ENCODE data around the gene KCNQ1. TPM values are rescaled to one million over a fixed set of nuclear protein-coding genes. Genes with fewer than 3 reads are reported as not detected.

KCNQ1 gene
- polyA plus RNA-seq, 1 of the 3 experiments (the other 2 are of a cell fraction), result 0.05 TPM

GRCh38 chr11:2400069-2400761 lies 44.6 kb upstream of the KCNQ1 start, which contains the start of gene TSSC4:
TSS of gene TSSC4 (plus strand) at chr11:2400750. CDS start at chr11:2402634, 1,884 bp downstream.
- H3K4me2 ChIP-seq, result peak within 1 kb of the TSS; percentile 99
- no peaks in the 10 kb centered on the region for H3K9me3 ChIP-seq
- no peaks in the 10 kb centered on the region for H3K9me2 ChIP-seq
- peaks cover 8 to 46% of the 10 kb centered on the region in 2 experiments for H3K36me3 ChIP-seq (replicated peaks in 1 of 2; ENCODE audit: control insufficient read depth in 1 of 2, insufficient read depth in 2 of 2, low read length in 1 of 2)
- no peaks in the 10 kb centered on the region for H4K20me1 ChIP-seq (ENCODE audit: insufficient read depth)
- peaks cover 10 to 23% of the 10 kb centered on the region in 2 experiments; a peak in 2 of 4 replicates for H3K4me1 ChIP-seq (ENCODE audit: control insufficient read depth in 1 of 2, insufficient read depth in 2 of 2, low read depth in 1 of 2, low read length in 1 of 2)
- ChIA-PET CTCF (interaction anchor here (0.6 to 9.9 kb wide), 31 partner anchors 9 to 567 kb away, joined by 3 to 166 read pairs (median 4); partner anchors contain the start of genes C11orf21, CD81 and TSPAN32), POLR2A (interaction anchor here (0.7 to 3.0 kb wide), 8 partner anchors 18 to 485 kb away, joined by 3 to 22 read pairs (median 4); partner anchors contain the start of genes CD81 and CDKN1C)
- 0% methylated on average over 13 of the region's 66 CpGs for WGBS (ENCODE audit: low lambda C conversion rate)
- peaks cover 30% of the 10 kb centered on the region for H3K79me2 ChIP-seq (ENCODE audit: insufficient read depth)
- peak within 1 kb of the TSS; percentile 99 to 100 for H3K4me3 ChIP-seq (ENCODE audit: low read depth in 2 of 2, low read length in 1 of 2)
- H3K27me3 ChIP-seq (ENCODE audit: insufficient read depth), result no peaks in the 10 kb centered on the region
- peak within 1 kb of the TSS; percentile 98 for H3K9ac ChIP-seq
- peak within 1 kb of the TSS; percentile 42; the same call in 1 of the 2 replicates for H2AFZ ChIP-seq (ENCODE audit: low read depth)
- DNase-seq, result peak; percentile 99
- H3F3A ChIP-seq (replicated peaks; ENCODE audit: insufficient read depth), result peaks cover 10% of the 10 kb centered on the region
- H3K27ac ChIP-seq (ENCODE audit: low read depth in 2 of 2, low read length in 1 of 2), result peak within 1 kb of the TSS; percentile 93 to 95
- TF ChIP-seq GATA2 (CRISPR knock-in tag; IDR thresholded peaks at IDR 0.05), result no peak
- TF ChIP-seq MXI1 (IDR thresholded peaks at IDR 0.05; ENCODE audit: low read depth, low read length), result peak; percentile 27
- 0 out of 2 replicates have a peak, but pooled peaks have one; percentile 4 for TF ChIP-seq NFIC (IDR thresholded peaks at IDR 0.05; ENCODE audit: borderline replicate concordance)
- TF ChIP-seq JUND (IDR thresholded peaks at IDR 0.05), result peak; percentile 1; the same call in 1 of the 2 replicates
- no peak for TF ChIP-seq RXRA (IDR thresholded peaks at IDR 0.05; ENCODE audit: borderline replicate concordance, low read depth)
- no peak for TF ChIP-seq FOXM1 (IDR thresholded peaks at IDR 0.05; ENCODE audit: low read depth)
- TF ChIP-seq ELF1 (IDR thresholded peaks at IDR 0.05), result peak; percentile 85
- peak; percentile 30 for TF ChIP-seq TCF12 (IDR thresholded peaks at IDR 0.05)
- no peak for TF ChIP-seq EZH2phosphoT487 (IDR thresholded peaks at IDR 0.05; ENCODE audit: borderline replicate concordance, low read depth)
- no peak for TF ChIP-seq RFX5 (IDR thresholded peaks at IDR 0.05; ENCODE audit: low read length)
- peak; percentile 78; the same call in 1 of the 2 replicates for TF ChIP-seq SIN3A (IDR thresholded peaks at IDR 0.05; ENCODE audit: borderline replicate concordance, low read depth, low read length)
- TF ChIP-seq POLR2AphosphoS5 (IDR thresholded peaks at IDR 0.05; ENCODE audit: low read depth, low read length), result peak; percentile 92
- TF ChIP-seq RAD21 (IDR thresholded peaks at IDR 0.05; ENCODE audit: low read length), result peak; percentile 83
- TF ChIP-seq GABPA (IDR thresholded peaks at IDR 0.05; ENCODE audit: low read depth), result peak; percentile 97
- TF ChIP-seq FOXJ3 (CRISPR knock-in tag; IDR thresholded peaks at IDR 0.05), result peak; percentile 60; the same call in 1 of the 2 replicates
- TF ChIP-seq PBX3 (IDR thresholded peaks at IDR 0.05), result peak; percentile 69
- TF ChIP-seq CTCF (IDR thresholded peaks at IDR 0.05), result peak; percentile 96
- no peak for TF ChIP-seq YY1 (IDR thresholded peaks at IDR 0.05; ENCODE audit: low read depth)
- no peak for TF ChIP-seq USF2 (IDR thresholded peaks at IDR 0.05; ENCODE audit: borderline replicate concordance, low read depth, low read length)
- TF ChIP-seq NRF1 (IDR thresholded peaks at IDR 0.05; ENCODE audit: low read depth, low read length), result peak; percentile 94
- TF ChIP-seq MEF2A (IDR thresholded peaks at IDR 0.05; ENCODE audit: borderline replicate concordance, low read depth), result no peak
- TF ChIP-seq CHD2 (IDR thresholded peaks at IDR 0.05; ENCODE audit: low read length, partially characterized antibody), result peak; percentile 94
- TF ChIP-seq MAX (IDR thresholded peaks at IDR 0.05; ENCODE audit: low read depth), result peak; percentile 72
- TF ChIP-seq USF1 (IDR thresholded peaks at IDR 0.05; ENCODE audit: borderline replicate concordance, low read depth), result no peak; the same call in 1 of the 2 replicates
- no peak; the same call in 1 of the 2 replicates for TF ChIP-seq FOSL2 (IDR thresholded peaks at IDR 0.05; ENCODE audit: borderline replicate concordance, low read depth)
- no peak for TF ChIP-seq IRF3 (IDR thresholded peaks at IDR 0.05; ENCODE audit: low read depth, low read length)

Measured in SK-N-SH (cell line).